ENCODE results near the gene GEN1.

GEN1 gene

DNA sequence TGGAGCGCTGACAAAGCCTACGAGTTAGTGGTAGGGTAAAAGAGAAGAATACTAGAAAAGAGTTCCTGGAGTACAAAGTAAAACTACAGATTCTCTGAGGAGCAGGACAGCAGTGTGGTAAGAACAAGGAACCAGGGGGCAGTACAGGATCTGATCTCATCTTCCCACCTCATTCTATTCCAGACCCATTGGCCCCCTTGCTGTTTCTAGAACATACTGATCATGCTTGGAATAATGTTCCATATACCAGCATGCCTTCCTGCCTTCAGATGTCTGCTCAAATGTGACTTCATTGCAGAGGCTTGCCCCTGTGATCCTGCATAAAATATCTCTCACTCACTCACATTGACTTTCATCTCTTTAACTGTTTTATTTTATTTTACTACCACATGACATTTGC is 81.6 kb downstream of the GEN1 start:
- H3K27me3 ChIP-seq (ENCODE audit: insufficient read depth, low read length), result 0 out of 2 replicates have a peak, but pooled peaks cover 6% of the 10 kb centered on the region
- H3K9me2 ChIP-seq (ENCODE audit: low read depth, low read length), result no peaks in the 10 kb centered on the region
- no peaks in the 10 kb centered on the region for H3K79me2 ChIP-seq (ENCODE audit: insufficient read depth, low read length)
- no peak overlapping the region for H3K4me3 ChIP-seq (ENCODE audit: low read depth, low read length, poor library complexity, severe bottlenecking)
- H3F3A ChIP-seq (ENCODE audit: insufficient read depth, low read length), result no peaks in the 10 kb centered on the region
- no peak overlapping the region for H3K4me2 ChIP-seq (ENCODE audit: low read length)
- no peaks in the 10 kb centered on the region for H3K36me3 ChIP-seq (ENCODE audit: insufficient read depth, low read length)
- H2AFZ ChIP-seq (ENCODE audit: low read length), result no peak overlapping the region
- TF ChIP-seq, protein P1, sequence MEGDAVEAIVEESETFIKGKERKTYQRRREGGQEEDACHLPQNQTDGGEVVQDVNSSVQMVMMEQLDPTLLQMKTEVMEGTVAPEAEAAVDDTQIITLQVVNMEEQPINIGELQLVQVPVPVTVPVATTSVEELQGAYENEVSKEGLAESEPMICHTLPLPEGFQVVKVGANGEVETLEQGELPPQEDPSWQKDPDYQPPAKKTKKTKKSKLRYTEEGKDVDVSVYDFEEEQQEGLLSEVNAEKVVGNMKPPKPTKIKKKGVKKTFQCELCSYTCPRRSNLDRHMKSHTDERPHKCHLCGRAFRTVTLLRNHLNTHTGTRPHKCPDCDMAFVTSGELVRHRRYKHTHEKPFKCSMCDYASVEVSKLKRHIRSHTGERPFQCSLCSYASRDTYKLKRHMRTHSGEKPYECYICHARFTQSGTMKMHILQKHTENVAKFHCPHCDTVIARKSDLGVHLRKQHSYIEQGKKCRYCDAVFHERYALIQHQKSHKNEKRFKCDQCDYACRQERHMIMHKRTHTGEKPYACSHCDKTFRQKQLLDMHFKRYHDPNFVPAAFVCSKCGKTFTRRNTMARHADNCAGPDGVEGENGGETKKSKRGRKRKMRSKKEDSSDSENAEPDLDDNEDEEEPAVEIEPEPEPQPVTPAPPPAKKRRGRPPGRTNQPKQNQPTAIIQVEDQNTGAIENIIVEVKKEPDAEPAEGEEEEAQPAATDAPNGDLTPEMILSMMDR (IDR thresholded peaks at IDR 0.05; ENCODE audit: low read length), result no peak
- no peak for TF ChIP-seq EZH2 (IDR thresholded peaks at IDR 0.05; ENCODE audit: borderline replicate concordance, low read length)
- H3K9me3 ChIP-seq (ENCODE audit: low read length), result no peaks in the 10 kb centered on the region
- no peak overlapping the region for H3K27ac ChIP-seq (ENCODE audit: low read depth, low read length, poor library complexity, severe bottlenecking)
- no peak overlapping the region for H3K9ac ChIP-seq (ENCODE audit: low read length)
- H3K4me1 ChIP-seq (ENCODE audit: insufficient read depth, low read length, severe bottlenecking), result no peaks in the 10 kb centered on the region
- no peaks in the 10 kb centered on the region for H4K20me1 ChIP-seq (ENCODE audit: insufficient read depth, low read length)

Measured in OCI-LY1 (cell line).